Hepatocyte (in vitro differentiated cells): ENCODE results near the gene PRSS1. TPM values are rescaled to one million over a fixed set of nuclear protein-coding genes. Genes with fewer than 3 reads are reported as not detected.
"Not testable (repeated sequence)": the region's sequence is repeated elsewhere in the genome, so short reads cannot be mapped to it uniquely, and the experiment has no call there.

Experiments used
- DNase-seq: peaks from one replicate; pipeline ENCODE4 v3.0.0-alpha.2; 2016; ENCODE audit warnings: low spot score
- H2AFZ ChIP-seq: fragments of 200-600 bp; sonication (generic); 2 replicates; pipeline ENCODE4 v1.6.0; 2016; ENCODE audit warnings: antibody characterized with exemption, mild to moderate bottlenecking
- H3K27ac ChIP-seq: fragments of 200-600 bp; sonication (generic); 2 replicates; pipeline ENCODE4 v1.5.1; 2016; ENCODE audit warnings: mild to moderate bottlenecking
- H3K27me3 ChIP-seq: fragments of 200-600 bp; sonication (generic); 2 replicates; pipeline ENCODE4 v1.6.1; 2016
- H3K36me3 ChIP-seq: fragments of 200-600 bp; sonication (generic); replicated peaks from 2 replicates; pipeline ENCODE4 v1.5.1; 2016; ENCODE audit warnings: low read depth; ENCODE audit not compliant: insufficient read depth
- H3K4me1 ChIP-seq: fragments of 200-600 bp; sonication (generic); 2 replicates; pipeline ENCODE4 v1.5.1; 2016; ENCODE audit warnings: mild to moderate bottlenecking, moderate library complexity; ENCODE audit not compliant: insufficient read depth
- H3K4me2 ChIP-seq: fragments of 200-600 bp; sonication (generic); 2 replicates; pipeline ENCODE4 v1.6.0; 2016
- H3K4me3 ChIP-seq: fragments of 200-600 bp; sonication (generic); 2 replicates; pipeline ENCODE4 v1.5.1; 2016; ENCODE audit warnings: mild to moderate bottlenecking
- H3K79me2 ChIP-seq: fragments of 200-600 bp; sonication (generic); 2 replicates; pipeline ENCODE4 v1.6.0; 2017; ENCODE audit warnings: mild to moderate bottlenecking
- H3K9me2 ChIP-seq: fragments of 200-600 bp; sonication (generic); replicated peaks from 2 replicates; pipeline ENCODE4 v1.6.0; 2017; ENCODE audit warnings: mild to moderate bottlenecking; ENCODE audit not compliant: insufficient read depth
- H3K9me3 ChIP-seq: fragments of 200-600 bp; sonication (generic); 2 replicates; pipeline ENCODE4 v1.5.1; 2016; ENCODE audit warnings: low read depth, mild to moderate bottlenecking
- H4K20me1 ChIP-seq: fragments of 200-600 bp; sonication (generic); 2 replicates; pipeline ENCODE4 v1.6.0; 2016; ENCODE audit warnings: mild to moderate bottlenecking; ENCODE audit not compliant: insufficient read depth, poor library complexity, severe bottlenecking
- CTCF ChIP-seq: fragments of 200-600 bp; sonication (generic); IDR thresholded peaks from 2 replicates; pipeline ENCODE4 v1.5.1; 2016; ENCODE audit warnings: antibody characterized with exemption, mild to moderate bottlenecking; ENCODE audit not compliant: poor library complexity
- EZH2 ChIP-seq: fragments of 200-600 bp; sonication (generic); IDR thresholded peaks from 2 replicates; pipeline ENCODE4 v1.6.1; 2016; ENCODE audit warnings: antibody characterized with exemption, mild to moderate bottlenecking, borderline replicate concordance
- EZH2phosphoT487 ChIP-seq: fragments of 200-600 bp; sonication (generic); IDR thresholded peaks from one replicate; pipeline ENCODE4 v1.6.1; 2018; ENCODE audit warnings: antibody characterized with exemption, mild to moderate bottlenecking, low read depth, moderate library complexity; ENCODE audit not compliant: unreplicated experiment, severe bottlenecking
- WGBS: methylation state at CpG from one replicate; pipeline ENCODE4 v1.1.6; 2016; ENCODE audit warnings: low lambda C conversion rate; ENCODE audit errors: missing lambda C conversion rate; 5-methylcytosine and 5-hydroxymethylcytosine counted together
- polyA plus RNA-seq: library from polyadenylated mRNA; unstranded; fragments of >200 nt; fragmentation: Nextera tagmentation; extraction: Ambion mirVana; gene quantifications from 2 replicates; pipeline ENCODE4 v1.2.1, GENCODE V29; 2016
- total RNA-seq: library from RNA; depleted of rRNA; stranded (reverse); fragments of >200 nt; gene quantifications from 2 replicates; pipeline ENCODE4 v1.2.3, GENCODE V29; 2014

PRSS1 gene
- total and polyA plus RNA-seq, 2 experiments from 2014 or later = 67.6 to 71.2 TPM

GRCh38 chr7:142740786-142741185, 8.5 kb upstream of the PRSS1 start:
- Histone ChIP-seq H3K79me2 (no peaks in the 10 kb centered on the region), H3K27me3 (no peaks in the 10 kb centered on the region), H3K36me3 (no peaks in the 10 kb centered on the region), H4K20me1 (no peaks in the 10 kb centered on the region), H3K9me3 (no peaks in the 10 kb centered on the region), H3K4me3 (no peak overlapping the region), H2AFZ (no peak overlapping the region), H3K9me2 (no peaks in the 10 kb centered on the region), H3K27ac (no peak overlapping the region), H3K4me2 (no peak overlapping the region), H3K4me1 (no peaks in the 10 kb centered on the region)
- DNase-seq = no peak
- WGBS = 85% methylated on average over 5 of the region's 5 CpGs
- no peak for TF ChIP-seq EZH2phosphoT487
- no peak for TF ChIP-seq EZH2
- TF ChIP-seq CTCF = no peak

- not testable (repeated sequence) for H3K9me2 ChIP-seq, H3K27me3 ChIP-seq, H3K27ac ChIP-seq, H3K4me1 ChIP-seq, H3K9me3 ChIP-seq, DNase-seq, H4K20me1 ChIP-seq, H3K4me3 ChIP-seq, H3K79me2 ChIP-seq, H3K36me3 ChIP-seq, H2AFZ ChIP-seq, H3K4me2 ChIP-seq
Measured at GRCh38 chr7:142741932-142742331, 7.3 kb upstream of the PRSS1 start.

GRCh38 chr7:142745091-142745635, 4.1 kb upstream of the PRSS1 start:
- H3K4me1 ChIP-seq = peaks cover 9% of the 10 kb centered on the region
- H3K9me3 ChIP-seq = no peaks in the 10 kb centered on the region
- 79% methylated on average over 1 of the region's 1 CpG for WGBS
- H3K9me2 ChIP-seq = no peaks in the 10 kb centered on the region
- H4K20me1 ChIP-seq = no peaks in the 10 kb centered on the region
- H3K79me2 ChIP-seq = no peaks in the 10 kb centered on the region
- no peak overlapping the region for H3K27ac ChIP-seq
- no peak for DNase-seq
- H3K4me3 ChIP-seq = no peak overlapping the region
- no peaks in the 10 kb centered on the region for H3K27me3 ChIP-seq
- H3K36me3 ChIP-seq = no peaks in the 10 kb centered on the region
- TF ChIP-seq EZH2phosphoT487 (no peak), EZH2 (no peak), CTCF (no peak)
- no peak overlapping the region for H3K4me2 ChIP-seq
- no peak overlapping the region for H2AFZ ChIP-seq

- DNase-seq = no peak
- Histone ChIP-seq H3K9me3 (no peaks in the 10 kb centered on the region), H3K79me2 (no peaks in the 10 kb centered on the region), H4K20me1 (no peaks in the 10 kb centered on the region), H3K27ac (no peak overlapping the region), H3K4me3 (no peak overlapping the region), H3K36me3 (no peaks in the 10 kb centered on the region), H3K4me1 (peaks cover 9% of the 10 kb centered on the region), H3K4me2 (no peak overlapping the region), H3K9me2 (no peaks in the 10 kb centered on the region), H2AFZ (no peak overlapping the region), H3K27me3 (no peaks in the 10 kb centered on the region)
- 90% methylated on average over 4 of the region's 4 CpGs for WGBS
- TF ChIP-seq EZH2 (no peak), CTCF (no peak), EZH2phosphoT487 (no peak)
Measured at GRCh38 chr7:142745745-142746144, 3.5 kb upstream of the PRSS1 start.
